ENCODE data around the gene MGAT2.

The MGAT2 gene

DNA sequence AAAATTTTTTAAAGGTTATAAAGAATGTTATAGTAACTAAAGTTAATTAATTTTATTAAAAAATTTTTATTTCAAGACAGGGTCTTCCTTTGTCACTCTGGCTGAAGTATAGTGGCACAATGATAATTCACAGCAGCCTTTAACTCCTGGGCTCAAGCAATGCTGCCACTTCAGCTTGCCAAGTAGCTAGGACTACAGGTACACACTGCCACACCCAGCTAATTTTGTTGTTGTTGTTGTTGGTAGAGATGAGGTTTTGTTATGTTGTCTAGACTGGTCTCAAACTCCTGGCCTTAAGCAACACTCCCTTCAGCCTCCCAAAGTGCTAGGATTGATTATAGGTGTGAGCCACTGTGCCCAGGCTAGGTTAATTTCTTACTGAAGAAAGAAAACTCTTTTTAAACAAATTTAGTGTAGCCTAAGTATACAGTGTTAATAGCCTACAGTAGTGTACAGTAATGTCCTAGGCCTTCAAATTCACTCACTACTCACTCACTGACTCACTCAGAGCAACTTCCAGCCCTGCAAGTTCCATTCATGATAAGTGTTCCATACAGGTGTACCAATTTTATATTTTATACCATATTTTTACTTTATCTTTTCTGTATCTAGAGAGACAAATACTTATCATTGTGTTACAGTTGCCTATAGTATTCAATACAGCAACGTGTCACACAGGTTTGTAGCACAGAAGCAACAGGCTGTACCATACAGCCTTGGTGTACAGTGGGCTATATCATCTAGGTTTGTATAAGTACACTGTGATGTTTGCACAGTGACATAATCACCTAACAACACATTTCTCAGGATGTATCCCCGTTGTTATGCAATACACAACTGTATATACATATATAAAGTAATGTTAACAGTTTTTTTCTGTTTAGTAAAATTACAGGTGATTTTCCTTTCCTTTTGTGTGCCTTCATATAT, 39.2 kb downstream of the MGAT2 start:
- no peak for DNase-seq

DNA sequence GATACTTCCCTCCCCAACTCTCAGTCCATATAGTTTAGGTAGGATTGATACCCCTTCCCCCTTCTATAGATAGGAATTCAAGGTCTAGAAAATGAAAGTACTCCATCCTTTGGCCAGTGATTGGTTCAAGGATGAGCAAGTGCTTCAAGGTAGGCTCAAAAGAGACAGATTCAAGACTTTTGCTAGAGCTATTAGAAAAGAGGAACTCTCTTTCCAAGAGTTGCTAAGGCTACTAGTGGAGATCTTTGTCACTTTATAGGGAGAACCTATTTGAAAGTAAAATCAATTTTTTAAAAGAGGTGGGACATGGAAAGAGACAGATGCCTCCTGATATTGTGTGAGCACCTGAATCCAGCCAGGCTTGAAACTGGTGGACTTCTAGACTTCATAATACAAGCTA, 49.9 kb downstream of the MGAT2 start:
- DNase-seq, result no peak
